ENCODE measurements around the gene STAT4.

GRCh38 chr2:191050640-191050987, 100.2 kb downstream of the STAT4 start:
- TF ChIP-seq CTCF (conservative IDR thresholded peaks at IDR 0.05; ENCODE audit: low read depth, low read length) (no peak), EZH2 (IDR thresholded peaks at IDR 0.05; ENCODE audit: borderline replicate concordance, low read depth, low read length, poor library complexity, severe bottlenecking) (no peak)

Data from A673 (cell line).